HG03342 (cell line): ENCODE data around the gene NF1.

ENCODE experiments used
- ATAC-seq: cut with Tn5 transposase; IDR thresholded peaks from one replicate; pipeline ENCODE4 v1.9.1; 2021; ENCODE audit warnings: mild to moderate bottlenecking, moderate library complexity; ENCODE audit not compliant: unreplicated experiment

Gene NF1

DNA sequence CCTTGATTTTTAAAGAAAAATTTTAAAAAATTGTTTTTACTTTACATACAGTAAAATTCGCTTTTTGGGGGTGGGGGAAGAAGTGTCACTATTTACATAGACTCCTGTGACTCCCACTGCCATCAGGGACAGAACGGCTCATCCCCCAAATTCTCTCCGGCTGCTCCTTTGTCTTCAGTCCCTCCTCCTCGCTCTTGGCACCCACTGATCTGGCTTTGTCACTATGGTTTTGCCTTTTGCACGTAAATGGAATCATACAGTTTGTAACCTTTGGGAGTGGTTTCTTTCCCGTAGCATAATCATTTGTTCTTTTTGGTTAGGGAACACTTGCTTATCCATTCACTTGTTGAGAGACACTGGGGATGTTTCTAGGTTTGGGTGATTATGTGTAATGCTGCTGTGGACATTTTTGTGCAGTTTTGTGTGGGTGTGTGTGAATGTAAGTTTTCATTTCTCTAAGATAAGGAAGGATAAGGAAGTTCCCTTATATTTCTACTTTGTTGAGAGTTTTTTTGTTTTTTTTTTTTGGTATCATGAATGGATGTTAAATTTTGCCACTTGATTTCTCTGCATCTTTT, 324.1 kb downstream of the NF1 start:
- ATAC-seq, result no peak

- ATAC-seq, result no peak
Measured at GRCh38 chr17:31422443-31422842, 327.7 kb downstream of the NF1 start.

DNA sequence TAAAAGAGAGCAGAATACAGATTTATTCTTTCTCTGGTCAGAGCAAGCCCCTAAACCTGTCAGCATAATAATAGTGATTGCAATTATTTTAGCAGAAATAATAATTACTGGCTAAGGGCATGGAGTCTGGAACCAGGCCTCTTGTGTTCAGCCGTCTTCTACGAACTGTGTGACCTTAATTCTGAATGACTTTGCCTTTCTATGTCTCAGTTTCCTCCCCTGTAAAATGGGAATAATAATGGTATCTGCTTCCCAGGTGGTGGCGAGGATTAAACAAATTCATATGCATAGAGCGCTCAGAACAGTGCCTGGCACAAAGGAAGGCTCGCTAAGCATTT, 330.1 kb downstream of the NF1 start:
- no peak for ATAC-seq

DNA sequence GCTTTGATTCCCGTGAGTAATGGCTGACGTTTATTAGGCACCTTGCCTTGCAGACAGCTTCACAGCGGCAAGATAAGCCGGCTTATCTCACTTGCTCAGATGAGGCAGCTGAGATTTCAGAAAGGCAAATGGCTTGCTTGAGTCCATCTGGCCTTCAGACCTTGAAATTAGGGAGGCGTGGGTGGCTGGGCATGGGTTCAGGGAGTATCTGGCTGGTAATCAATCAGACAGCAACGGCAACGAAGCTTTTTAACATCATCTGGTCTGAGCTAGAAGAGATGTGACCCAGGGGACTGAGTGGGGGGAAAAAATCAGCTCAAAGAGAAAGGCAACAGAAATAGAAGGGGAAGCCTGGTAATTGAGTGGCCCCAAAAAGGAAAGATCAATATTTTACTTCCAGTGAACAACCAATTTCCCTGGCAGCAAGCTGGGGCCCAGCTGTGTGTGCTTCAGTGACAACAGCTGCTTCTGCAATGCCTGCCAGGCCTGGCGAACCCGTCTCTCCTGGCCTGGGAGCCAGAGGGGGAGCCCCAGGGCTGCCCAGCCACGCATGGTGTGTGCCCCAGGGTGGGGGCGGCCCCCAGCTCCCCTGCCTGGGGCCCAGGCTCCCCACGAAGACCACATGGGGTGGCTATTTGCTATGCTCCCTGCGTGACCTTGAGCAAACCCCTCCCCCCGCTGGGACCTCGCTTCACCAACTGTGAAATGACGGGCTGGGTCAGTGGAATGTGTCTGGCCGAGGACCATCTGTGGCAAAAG, 330.7 kb downstream of the NF1 start:
- ATAC-seq, result no peak
